G401 (cell line): ENCODE results near the gene PARP1. TPM values are rescaled to one million over a fixed set of nuclear protein-coding genes. Genes with fewer than 3 reads are reported as not detected.

Experiments used
- DNase-seq: peaks from one replicate; pipeline ENCODE4 v3.0.0-alpha.2; 2015; ENCODE audit warnings: low spot score
- in situ Hi-C: cut with HindIII; loops from 2 replicates; pipeline ENCODE4 v1.10.0; 2016; ENCODE audit warnings: low sequenced_read_pairs, mixed read lengths
- total RNA-seq: library from RNA; depleted of rRNA; stranded (reverse); fragments of >200 nt; shearing (Covaris generic); gene quantifications from 2 replicates; pipeline ENCODE4 v1.2.3, GENCODE V29; 2014; rRNA removed

The PARP1 gene
- total RNA-seq, result 156 and 218 TPM in 2 replicates

DNA sequence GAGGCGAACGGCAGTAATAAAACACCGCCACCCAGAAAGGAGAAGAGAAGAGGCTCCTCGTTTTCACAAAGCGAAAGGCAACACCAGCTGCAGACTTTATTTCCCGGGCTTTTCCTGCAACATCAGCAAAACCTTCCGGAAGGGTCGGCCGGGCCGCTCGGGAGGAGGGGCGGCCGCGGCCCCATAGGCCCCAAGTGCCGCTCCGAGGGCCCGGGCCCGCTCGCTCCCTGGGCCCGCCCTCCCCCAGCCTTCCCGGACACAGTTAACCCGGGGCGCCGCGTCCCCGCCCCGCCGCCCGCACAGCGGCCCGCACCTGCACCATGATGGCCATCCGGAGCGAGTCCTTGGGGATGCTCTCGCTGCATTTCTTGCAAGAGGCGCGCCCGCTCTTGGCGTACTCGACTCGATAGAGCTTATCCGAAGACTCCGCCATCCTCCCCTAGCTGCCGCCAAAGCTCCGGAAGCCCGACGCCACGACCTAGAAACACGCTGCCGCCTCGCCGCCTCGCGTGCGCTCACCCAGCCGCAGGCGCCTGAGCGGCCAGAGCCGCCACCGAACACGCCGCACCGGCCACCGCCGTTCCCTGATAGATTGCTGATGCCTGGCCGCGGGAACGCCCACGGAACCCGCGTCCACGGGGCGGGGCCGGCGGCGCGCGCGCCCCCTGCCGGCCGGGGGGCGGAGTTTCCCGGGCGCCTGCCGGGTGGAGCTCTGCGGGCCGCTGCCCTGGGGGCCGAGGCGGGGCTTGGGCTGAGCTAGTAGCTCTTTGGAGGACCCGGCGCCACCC lies at the start of gene PARP1:
Gene PARP1 (minus strand): TSS at position 597 of the 788 bp plus-strand sequence. CDS start 164 bp downstream, at position 433.
- in situ Hi-C loops, result no loop called here
- peak; percentile 82 for DNase-seq

DNA sequence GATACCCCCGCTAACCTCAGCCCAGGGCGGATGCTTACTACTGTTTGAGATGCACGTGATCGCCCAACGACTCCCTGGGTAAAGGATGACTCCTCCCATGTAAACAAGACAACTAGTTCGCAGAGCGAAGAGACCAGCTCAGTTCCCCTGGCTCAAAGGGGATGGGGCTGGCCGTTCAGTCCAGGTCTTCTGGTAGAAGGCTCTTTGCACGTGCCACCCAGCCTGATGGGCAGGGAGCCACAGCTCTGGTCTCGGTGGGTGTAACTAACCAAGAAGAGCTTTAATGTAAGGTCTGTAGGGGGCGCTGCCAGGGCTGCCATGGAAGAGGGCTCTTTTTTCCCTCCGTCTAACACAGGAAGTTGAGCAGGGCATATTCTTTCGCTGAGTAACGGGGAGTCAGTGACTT lies 49.4 kb upstream of the PARP1 start:
- DNase-seq, result no peak
- in situ Hi-C loops, result no loop called here

DNA sequence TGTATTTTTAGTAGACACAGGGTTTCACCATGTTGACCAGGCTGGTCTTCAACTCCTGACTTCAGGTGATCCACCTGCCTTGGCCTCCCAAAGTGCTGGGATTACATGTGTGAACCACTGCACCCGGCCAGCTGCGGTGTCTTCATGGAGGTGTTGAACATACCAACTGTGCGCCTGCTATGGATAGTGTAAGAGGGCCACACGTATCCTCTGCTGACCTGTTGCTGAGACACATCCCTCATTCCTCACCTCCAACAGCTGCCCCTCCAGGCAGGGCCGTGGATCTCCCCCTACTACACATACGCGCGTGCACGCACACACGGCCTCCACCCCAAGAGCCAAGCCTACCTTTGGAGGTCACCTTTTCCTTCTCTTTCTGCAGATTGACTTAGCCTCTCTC lies 48.0 kb upstream of the PARP1 start:
- in situ Hi-C loops, result no loop called here

DNA sequence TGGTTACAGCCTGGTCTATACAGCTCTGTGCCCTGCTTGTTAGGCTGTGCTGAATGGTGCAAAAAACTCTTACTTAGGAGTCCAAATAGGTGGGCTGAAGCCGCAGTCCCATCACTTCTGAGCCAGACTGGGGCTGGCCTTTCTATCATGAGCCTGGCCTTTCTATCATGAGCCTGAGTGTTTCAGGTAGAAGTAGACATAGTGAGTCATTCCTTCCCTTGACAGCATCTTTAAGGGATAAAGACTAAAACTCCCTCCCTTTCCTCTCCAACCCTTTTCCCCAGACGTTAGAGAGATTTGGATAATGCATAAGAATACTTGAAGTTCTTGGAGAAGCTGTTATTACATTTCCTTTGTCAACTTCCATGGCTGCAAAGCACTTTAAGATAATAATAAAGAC lies 46.5 kb upstream of the PARP1 start:
- DNase-seq, result no peak
- in situ Hi-C loops, result no loop called here

More for the DNA sequence above, 48.0 kb upstream of the PARP1 start:
- no peak for DNase-seq

DNA sequence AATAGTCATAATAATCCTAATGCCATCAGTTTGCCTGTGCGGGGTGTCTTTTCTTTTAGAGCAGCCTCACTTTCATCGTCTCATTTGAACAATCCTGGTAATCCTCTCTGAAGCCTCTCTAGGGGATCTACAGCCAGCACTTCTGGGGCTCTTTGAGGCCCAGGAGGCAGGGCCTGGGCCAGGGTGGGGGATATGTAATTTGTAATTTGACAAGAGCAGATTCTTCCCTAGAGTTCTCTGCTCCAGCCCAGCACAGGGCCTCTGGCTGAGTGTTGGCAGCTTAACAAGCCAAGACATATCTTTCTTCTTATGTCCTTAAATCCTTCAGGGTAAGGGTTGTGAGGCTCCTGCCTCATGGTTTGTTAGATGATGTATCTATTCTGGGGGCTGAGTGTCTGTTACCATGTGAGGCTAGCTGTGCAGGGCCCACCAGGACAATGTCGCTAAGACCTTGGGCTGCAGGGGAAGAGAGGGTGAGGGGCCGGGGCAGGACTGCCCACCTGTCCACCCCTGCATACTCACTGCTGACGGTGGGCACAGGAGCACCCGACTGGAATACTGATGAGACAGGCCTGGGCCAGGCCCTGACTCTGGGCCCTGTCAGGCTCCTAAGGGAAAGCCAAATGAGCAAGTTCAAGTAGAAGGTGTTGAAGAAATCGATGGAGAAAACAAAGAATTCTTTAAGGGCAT lies 45.3 kb upstream of the PARP1 start:
- DNase-seq, result no peak
- in situ Hi-C loops, result no loop called here

DNA sequence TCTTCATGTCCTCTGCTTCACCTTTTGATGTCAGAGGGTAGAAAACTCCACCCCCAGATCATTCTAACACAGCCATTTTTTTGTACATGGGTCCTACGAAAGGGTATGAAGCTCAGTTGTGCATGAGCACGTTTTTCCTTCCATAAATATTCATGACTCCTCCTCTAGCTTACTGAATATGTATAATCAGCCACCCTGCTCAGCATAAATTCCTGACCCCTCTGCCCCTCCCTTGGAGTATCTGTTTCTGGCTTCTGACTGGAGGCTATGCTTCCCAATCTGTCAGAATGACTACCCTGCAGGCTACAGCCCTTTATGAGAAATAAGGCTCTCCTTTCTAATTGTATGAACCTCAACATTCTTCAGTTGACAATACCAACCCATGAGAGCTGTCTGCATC lies 42.8 kb upstream of the PARP1 start:
- DNase-seq, result no peak
- in situ Hi-C loops, result no loop called here

DNA sequence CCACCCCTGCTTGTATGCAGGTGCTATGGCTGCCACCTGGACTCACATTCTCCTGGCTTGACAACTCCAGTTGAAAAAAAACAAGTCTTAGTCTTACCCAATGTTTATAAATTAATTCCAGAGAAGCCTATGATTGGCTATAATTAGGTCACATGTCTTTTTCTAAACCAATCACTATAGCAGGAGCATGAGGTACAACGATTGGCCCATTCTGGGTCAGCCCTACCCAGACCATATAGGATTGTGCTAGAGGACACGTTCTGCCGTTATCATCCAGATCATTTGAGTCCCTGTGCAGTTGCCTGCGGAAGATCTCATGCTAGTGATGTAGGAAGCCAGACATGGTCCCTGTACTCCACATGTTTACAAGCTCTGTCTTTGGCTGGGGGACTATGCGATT lies 41.9 kb upstream of the PARP1 start:
- in situ Hi-C loops, result no loop called here
- no peak for DNase-seq

DNA sequence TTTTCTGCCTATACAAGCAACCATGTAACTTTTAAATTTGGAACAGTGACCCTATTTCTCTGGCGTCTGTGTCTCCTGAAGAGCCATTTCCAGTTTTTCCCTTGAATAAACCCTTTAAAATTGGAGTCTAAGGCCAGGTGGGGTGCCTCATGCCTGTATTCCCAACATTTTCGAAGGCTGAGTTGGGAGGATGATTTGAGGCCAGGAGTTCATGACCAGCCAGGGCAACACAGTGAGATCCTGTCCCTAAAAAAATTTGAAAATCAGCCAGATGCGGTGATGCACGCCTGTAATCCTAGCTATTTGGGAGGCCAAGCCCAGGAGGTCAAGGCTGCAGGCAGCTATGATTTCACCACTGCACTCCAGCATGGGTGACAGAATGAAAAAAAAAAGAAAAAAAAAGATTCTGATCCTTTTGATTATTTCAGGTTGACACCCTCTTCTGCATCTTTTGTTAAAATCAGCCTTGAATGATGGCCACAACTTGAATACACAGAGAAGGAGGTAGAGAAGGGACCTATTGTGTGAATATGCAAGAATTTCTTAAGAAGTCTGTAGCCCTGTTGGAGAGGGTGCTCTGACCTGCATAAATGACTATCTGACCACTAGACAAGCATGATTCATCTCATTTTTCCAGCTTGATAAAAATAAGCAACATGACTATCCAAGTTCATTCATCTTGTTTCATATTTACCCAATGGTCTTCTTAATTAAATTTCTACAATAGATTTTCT lies 40.2 kb upstream of the PARP1 start:
- no peak for DNase-seq

DNA sequence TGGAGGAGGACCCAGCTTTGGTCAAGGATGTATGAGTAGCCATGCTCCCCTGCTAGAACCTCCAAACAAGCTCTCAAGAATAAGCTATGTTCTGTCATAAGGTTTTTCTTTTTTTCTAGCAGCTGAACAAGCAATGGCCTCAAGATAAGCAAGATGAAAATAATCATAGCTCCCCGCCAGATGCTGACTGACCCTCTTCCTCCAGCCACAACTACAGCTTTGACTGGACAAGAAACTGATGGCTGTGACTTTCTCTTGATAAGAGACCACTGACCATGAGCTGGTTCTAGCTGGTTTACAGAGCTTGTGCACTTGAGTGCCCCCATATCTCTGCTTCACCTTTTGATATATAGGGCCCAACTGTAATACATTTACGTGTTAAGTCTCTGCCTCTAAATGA lies 38.2 kb upstream of the PARP1 start:
- in situ Hi-C loops, result no loop called here

More for the DNA sequence above, 40.2 kb upstream of the PARP1 start:
- in situ Hi-C loops, result no loop called here

DNA sequence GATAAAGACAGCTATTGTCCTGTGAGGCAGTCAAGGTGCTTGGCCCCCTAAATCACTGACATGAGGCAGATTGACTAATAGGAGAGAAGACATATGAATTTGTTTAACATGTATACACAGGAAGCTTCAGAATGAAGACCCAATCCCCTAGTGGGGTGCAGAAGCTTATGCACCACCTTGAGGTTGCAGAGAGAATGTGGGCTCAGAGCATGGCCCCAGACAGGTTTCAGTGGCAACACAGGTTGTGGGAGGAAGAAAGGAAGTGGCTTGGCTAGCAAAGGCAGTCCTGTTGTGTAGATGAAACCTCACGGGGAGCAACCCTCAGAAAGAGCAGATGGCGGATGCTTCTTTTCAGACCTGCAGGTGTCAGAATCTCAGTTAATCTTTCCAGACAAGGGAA lies 37.0 kb upstream of the PARP1 start:
- in situ Hi-C loops, result no loop called here
- DNase-seq, result peak; percentile 91

More for the DNA sequence above, 38.2 kb upstream of the PARP1 start:
- no peak for DNase-seq

DNA sequence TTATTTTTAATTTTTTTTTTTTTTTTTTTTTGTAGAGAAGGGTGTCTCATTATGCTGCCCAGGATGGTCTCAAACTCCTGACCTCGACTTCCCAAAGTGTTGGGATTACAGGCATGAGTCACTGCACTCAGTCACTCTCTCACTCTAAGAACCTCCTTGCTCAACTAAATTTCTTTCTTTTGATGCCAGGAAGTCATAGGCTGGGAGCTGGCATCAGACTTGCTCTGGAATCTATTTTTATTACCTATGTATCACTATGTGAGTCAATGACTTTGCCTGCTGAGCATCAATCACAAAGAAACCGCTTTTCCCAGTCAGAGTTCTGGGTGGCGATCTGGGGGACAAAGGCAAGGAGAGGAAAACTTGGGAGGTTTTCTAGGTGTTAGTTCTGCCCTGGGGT lies 35.5 kb upstream of the PARP1 start:
- DNase-seq, result no peak
- in situ Hi-C loops, result no loop called here

DNA sequence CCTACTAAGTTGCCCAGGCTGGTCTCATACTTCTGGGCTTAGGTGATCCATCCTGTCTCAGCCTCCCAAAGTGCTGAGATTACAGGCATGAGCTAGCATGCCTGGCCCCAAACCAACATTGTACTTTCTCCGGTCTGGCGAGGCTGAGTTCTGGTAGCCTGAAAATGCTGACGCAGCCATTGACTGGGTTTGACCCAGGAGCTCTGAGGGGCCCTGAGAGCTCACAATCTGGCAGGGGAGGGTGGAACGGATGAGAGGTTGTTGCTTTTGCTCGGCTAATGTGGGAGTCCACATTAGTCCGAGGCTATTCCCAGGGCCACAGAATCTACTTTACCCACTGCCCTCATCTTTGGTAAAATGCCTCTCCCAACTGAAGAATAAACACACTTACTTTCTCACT lies 35.1 kb upstream of the PARP1 start:
- in situ Hi-C loops, result no loop called here
- no peak for DNase-seq

DNA sequence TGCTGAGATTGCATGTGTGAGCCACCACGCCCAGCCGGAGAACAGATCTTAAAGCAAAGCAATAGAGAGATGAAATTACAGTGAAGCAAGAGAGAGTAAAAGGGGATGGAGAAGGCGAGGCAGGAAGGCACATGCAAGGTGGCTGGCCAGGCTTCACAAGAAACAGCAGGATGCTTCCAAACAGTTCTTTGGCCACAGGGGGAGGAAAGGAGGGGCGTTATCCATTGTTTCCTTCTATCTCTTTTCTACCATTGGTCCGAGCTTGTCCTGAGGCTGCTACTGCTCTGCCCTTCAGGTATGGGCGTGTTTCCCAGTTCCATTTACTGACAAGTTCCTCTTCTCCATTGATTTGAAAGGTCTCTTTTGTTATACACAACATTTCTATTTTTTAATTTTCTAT lies 33.7 kb upstream of the PARP1 start:
- in situ Hi-C loops, result no loop called here
- DNase-seq, result no peak

DNA sequence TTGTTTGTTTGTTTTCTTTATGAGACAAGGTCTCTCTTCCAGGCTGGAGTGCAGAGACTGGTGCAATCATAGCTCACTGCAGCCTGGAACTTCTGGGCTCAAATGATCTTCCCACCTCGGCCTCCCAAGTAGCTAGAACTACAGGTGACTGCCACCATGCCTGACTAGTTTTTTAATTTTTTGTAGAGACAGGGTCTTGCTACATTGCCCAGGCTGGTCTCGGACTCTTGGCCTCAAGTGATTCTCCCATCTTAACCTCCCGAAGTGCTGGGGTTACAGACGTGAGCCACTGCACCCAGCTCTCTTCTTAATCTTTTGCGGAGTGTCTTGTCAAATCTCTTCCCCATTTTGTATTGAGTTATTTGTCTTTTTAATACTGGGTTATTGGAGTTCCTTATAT lies 32.6 kb upstream of the PARP1 start:
- in situ Hi-C loops, result no loop called here
- DNase-seq, result no peak

DNA sequence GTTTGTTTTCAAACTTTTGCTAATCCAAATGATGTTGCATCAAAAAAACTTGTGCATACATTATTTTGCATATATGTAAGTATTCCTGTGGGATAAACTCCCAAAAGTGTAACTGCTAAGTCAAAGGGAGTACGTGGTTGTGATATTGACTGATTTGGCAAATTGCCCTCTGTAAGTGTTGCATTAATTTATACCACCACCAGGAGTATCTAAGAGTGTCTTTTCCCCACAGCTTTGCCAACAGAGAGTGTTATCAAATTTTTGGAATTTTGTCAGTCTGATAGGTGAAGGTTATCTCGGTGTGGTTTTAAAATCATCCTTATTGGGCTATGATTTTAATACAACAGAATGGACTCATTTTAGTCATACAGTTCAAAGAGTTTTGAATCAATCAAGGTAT lies 30.1 kb upstream of the PARP1 start:
- no peak for DNase-seq
- in situ Hi-C loops, result no loop called here

DNA sequence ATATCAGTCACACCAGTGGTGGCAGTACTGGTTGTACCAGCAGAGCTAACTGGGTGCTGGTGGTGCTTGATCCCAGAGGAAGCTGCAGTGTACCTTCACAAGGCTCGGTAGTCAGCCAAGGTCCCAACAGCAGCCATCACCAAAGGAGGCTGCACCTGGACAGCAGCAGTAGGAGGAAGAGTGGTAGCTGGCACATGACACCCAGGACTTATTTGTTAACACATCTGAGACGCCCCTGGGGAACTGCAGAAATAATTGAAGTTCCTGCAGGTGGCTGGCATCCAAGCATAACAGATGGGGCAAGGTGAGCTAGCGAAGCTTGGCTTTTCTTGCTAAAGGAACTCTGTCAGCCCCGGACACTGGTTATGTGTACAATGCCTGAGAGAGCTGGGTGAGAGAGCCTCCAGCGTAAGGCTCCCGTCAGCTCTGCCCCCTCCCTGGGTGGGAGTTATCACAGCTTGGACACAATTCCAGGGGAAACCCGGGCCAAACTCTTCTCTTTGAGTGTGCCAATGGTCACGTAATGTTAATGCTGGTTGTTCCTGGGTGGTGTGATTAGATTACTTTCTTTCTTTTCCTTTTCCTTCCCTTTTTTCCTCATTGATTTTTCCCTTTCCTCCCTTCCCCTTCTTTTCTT lies 29.1 kb upstream of the PARP1 start:
- in situ Hi-C loops, result no loop called here
- peak; percentile 88 for DNase-seq

DNA sequence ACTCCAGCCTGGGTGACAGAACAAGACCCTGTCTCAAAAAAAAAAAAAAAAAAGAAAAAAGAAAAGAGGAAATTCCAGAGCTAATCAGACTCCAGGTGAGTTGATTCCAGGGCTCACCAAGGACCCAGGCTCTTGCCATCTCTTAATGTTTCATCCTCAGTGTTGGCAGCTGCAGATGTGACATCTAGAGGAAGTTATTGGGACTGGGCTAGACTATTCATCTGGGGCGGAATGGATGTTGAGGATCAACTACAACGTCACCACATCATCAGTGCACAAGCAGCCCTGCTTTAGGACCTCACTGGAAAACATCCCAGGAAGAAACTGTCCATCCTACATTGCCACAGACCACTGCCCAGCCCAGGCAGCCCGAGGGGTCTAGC lies 28.6 kb upstream of the PARP1 start:
- no peak for DNase-seq
- in situ Hi-C loops, result no loop called here

DNA sequence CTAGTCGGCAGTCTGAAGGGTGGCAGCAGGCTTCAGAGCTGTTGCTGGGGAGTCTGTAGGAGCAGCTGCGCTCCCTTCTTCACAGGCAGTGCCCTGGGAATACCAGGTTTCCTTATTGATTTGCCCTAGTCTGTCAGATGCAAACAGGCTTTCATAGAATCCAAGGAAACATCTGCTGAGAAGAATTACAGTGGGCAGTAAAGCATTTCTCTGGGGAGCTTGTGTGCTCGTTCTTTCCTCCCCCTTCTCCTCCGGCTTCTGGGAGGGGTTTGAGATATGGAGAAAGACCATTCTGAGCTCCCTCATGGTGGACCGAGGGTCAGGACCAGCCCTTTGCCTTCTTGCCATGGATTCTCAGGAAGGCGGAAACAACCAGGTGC lies 25.4 kb upstream of the PARP1 start:
- DNase-seq, result no peak
- in situ Hi-C loops, result no loop called here

DNA sequence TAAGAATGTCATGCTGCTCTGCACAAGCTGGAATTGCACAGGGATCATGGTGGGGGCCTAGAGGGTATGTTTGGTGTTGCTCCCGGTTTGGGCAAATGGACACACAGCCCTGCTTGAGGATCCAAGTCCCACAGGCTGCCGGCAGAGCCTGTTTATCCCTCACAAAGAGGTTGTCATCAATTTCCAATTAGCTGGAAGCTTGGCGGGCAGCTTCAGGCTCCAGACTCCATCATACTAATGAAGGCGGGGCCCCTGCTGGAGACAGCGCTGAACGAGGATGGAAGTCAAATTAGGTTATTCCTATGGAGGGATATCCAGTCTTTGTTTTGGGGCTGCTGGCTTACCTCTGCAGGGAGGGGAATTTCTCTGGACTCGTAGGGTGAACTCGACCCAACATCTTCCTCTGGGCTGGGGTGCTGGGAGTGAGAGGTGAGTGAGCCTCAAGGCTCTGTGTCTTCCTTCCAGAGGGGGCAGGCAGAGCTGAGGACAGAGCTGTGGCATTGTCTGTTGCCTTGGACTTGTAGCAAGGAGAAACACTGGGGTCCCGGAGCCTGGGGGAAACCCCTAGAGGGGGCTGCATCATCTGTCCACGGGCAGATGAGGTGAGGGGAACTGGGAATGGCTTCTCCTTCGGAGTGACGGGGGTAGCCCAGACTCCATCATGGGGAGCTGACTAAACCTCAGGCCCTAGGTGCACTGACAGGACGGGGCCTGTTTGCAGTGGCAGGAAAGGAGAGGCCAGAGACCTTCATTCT lies 24.9 kb upstream of the PARP1 start:
- in situ Hi-C loops, result no loop called here
- DNase-seq, result no peak
